Measurements from ENCODE around the gene RIC8B. TPM values are rescaled to one million over a fixed set of nuclear protein-coding genes. Genes with fewer than 3 reads are reported as not detected.

RIC8B gene
- total RNA-seq, 1 donor from 2014 or later: 36.7 TPM

Other genes starting within 250 kb of the RIC8B start
- gene RFX4, start 191.7 kb upstream of the RIC8B start, total RNA-seq: 3.6 TPM
- 44.6 TPM for gene TMEM263, start 181.2 kb downstream of the RIC8B start, total RNA-seq
- 15.8 TPM for gene MTERF2, start 212.5 kb downstream of the RIC8B start, total RNA-seq